Measurements from ENCODE around the gene PBLD.

DNA sequence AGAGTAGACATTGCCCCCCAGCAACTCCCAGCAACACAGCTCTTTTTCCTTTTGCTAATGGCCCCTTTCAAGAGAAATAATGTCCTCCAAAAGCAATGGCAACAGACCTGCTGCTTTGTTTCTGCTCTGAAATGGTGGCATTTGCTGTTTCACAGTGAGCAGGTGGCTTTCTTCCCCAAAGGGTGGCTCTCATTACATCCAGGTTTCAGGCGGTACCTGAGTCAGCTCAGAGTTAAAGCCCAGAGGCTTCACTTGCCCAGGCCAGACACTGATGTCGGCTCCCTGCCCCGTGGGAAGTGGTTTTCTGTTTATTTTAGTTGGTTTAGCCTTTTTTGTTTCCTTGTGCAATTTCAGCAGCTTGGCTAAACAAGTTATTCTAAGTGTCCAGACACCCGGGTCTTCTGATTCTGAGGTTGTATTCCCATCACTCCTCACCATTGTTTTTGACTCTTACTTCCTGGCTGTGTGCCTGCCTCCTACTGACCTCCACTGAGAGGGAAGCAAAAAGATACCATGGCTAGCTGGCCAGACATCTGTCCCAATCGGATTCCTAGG, 93.1 kb downstream of the PBLD start:
- TF ChIP-seq, protein P1, sequence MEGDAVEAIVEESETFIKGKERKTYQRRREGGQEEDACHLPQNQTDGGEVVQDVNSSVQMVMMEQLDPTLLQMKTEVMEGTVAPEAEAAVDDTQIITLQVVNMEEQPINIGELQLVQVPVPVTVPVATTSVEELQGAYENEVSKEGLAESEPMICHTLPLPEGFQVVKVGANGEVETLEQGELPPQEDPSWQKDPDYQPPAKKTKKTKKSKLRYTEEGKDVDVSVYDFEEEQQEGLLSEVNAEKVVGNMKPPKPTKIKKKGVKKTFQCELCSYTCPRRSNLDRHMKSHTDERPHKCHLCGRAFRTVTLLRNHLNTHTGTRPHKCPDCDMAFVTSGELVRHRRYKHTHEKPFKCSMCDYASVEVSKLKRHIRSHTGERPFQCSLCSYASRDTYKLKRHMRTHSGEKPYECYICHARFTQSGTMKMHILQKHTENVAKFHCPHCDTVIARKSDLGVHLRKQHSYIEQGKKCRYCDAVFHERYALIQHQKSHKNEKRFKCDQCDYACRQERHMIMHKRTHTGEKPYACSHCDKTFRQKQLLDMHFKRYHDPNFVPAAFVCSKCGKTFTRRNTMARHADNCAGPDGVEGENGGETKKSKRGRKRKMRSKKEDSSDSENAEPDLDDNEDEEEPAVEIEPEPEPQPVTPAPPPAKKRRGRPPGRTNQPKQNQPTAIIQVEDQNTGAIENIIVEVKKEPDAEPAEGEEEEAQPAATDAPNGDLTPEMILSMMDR (IDR thresholded peaks at IDR 0.05; ENCODE audit: low read depth, low read length, poor library complexity, severe bottlenecking): no peak
- no peak for TF ChIP-seq EZH2phosphoT487 (IDR thresholded peaks at IDR 0.05; ENCODE audit: borderline replicate concordance, low read length)
